ENCODE measurements around the gene ADGRD2.

- TF ChIP-seq TAF1 (IDR thresholded peaks at IDR 0.05; ENCODE audit: borderline replicate concordance, insufficient read depth, low read length) (no peak), SIN3A (IDR thresholded peaks at IDR 0.05; ENCODE audit: borderline replicate concordance, insufficient read depth, low read length) (no peak)
These were observed 25.1 kb downstream of the ADGRD2 start for GRCh38 chr9:124475158-124475867.

Data from PFSK-1 (cell line).